Stimulated activated CD4-positive, alpha-beta T cell treated with anti-CD3 and anti-CD28 coated beads, Interleukin-4, amount 100 ng/mL, for 4 hours (primary cell): ENCODE measurements around the gene ACAD10.
"Not testable (repeated sequence)": the region's sequence is repeated elsewhere in the genome, so short reads cannot be mapped to it uniquely, and the experiment has no call there.

ENCODE experiments used
- DNase-seq, 2 experiments: peaks; one replicate each; pipeline ENCODE4 v3.0.0-alpha.2; 2020

The ACAD10 gene

DNA sequence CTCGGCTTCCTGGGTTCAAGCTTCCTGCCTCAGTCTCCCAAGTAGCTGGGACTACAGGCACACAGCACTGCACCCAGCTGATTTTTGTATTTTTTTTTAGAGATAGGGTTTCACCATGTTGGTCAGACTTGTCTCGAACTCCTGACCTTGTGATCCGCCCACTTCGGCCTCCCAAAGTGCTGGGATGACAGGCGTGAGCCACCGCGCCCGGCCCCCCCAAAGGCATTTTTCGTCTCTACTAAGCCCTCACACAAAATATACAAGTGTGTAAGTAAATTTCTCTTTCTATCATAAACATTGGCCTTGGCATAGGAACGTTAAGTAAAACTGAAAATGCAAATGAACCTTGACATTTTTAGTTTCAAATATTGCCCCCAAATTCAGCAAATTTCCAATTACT, 2.1 kb downstream of the ACAD10 start:
- no peak for DNase-seq

DNA sequence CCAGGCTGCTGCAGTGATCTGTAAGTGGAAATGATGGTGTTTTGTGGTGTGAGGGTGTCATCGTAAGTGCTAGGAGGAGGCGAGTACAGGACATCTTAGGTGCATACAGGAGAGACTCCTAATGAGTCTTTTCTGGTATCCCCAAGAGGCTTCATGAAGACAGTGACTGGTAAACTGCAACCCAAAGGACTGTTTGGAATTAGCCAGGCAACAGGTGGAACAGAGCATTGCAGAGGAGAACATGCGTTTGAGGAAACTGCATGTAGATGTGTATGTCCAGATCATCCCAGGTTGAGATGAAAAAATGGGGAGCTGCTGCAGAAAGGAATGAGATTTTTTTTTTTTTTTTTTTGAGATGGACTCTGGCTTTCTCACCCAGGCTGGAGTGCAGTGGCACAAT, 5.4 kb downstream of the ACAD10 start:
- no peak for DNase-seq

DNA sequence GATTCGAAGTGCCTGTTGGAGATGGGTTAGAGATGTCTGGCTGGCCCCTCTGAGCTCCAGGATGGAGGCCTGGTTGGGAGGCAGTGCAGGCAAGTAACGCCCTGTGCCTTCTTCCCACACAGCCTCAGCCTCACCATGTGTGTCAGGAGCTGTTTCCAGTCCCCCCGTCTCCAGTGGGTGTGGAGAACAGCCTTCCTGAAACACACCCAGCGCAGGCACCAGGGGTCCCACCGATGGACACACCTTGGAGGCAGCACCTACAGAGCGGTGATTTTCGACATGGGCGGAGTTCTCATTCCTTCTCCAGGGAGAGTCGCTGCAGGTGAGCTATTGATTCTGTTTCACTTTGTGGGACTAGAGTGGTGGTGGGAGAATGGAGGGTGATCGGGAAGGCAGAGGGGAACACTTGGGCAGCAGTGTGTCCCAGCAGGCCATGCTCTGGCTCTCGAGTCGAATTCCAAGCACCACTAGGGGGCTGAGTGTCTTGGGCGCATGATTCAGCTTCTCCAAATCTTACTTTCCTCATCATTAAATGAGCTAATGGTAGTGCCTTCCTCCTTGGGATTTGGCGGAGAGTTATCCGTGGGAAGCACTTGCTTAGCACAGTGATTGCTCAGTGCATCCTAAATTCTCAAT, 6.8 kb downstream of the ACAD10 start:
- DNase-seq: no peak

DNA sequence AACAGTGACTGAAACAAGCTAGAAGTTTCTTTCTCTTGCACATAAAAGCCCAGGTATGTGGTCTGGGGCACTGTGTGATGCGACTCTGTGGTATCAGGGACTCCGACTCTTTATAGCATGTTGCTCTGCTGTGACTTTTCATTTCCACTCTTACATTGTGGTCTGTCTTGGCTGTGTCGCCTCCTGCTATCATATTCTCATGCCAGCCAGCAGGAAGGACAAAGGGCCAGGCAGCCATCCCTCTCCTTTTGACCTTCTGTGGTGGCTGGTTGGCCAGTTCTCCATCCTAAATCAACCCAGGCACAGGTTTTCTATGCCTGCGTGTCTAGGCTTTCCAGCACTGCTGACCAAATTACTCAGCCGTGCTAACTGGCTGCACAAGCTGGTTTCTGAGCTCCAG, 8.0 kb downstream of the ACAD10 start:
- DNase-seq: no peak

DNA sequence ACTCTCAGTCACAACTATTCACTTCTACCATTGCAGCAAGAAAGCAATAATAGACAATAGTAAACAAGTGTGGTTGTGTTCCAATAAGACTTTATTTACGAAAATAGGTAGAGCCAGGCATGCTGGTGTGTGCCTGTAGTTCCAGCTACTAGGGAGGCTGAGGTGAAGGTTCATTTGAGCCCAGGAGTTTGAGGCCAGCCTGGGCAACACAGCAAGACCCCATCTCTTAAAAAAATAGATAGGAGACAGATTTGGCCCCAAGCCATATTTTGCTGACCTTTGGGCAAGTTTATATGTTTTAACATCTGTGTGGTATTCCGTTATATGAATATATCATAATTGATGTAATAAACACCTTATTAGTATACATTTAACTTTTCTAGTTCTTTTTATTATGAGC, 14.1 kb downstream of the ACAD10 start:
- DNase-seq: no peak

DNA sequence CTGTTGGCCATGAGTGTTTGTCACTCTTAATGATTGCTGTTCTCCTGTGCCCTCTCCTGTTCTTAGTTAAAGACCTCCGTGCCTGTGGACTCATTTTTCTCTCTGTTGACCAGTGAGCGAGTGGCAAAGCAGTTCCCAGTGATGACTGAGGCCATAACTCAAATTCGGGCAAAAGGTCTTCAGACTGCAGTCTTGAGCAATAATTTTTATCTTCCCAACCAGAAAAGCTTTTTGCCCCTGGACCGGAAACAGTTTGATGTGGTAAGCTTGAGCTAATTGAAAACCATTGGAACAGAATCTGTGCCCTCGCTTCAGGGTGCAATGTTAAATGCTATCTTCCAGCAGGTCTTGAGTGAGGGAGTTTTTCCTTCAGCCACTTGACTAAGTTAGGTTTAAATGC, 19.8 kb downstream of the ACAD10 start:
- no peak for DNase-seq

DNA sequence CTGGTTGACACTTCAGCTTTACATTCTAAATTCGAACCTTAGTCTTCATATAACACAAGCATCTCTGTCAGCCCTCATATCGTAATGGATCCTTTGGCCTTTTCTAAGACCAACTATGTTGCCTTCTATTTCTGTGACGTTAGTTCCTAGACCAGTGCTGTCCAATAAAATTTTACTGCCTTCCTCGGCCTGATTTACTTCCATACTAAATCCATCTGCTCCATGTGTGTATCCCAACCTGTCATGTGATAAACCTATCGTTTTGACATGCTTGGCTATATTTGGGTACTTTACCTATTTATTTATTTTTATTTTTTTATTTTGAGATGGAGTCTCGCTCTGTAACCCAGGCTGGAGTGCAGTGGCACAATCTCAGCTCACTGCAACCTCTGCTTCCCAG, 20.3 kb downstream of the ACAD10 start:
- no peak for DNase-seq

DNA sequence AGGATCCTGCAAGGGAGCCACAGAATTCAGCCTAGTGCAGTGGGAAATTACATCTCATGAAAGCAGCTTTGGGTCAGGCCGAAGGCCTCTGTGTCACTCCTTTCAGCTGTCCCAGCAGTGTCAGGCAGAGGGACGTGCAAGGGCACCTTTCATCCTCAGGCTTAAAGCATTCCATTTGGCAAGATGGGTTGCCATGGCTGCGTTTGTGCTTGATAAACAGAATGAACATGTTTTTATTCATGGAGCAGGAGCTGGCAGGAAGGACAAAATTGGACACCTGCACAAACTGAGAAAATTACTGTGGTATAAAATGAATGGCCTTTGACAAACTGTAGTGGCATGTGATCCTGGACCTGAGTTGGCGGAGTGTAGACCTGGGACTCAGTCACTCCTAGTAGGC, 29.4 kb downstream of the ACAD10 start:
- no peak for DNase-seq

DNA sequence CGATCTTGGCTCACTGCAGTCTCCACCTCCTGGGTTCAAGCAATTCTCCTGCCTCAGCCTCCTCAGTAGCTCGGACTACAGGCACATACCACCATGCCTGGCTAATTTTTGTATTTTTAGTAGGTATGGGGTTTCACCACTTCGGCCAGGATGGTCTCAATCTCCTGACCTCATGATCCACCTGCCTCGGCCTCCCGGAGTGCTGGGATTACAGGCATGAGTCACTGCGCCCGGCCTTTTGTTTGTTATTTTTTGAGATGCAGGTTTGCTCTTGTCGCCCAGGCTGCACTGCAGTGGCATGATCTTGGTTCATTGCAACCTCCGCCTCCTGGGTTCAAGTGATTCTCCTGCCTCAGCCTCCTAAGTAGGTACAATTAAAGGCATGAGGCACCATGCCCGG, 33.5 kb downstream of the ACAD10 start:
- DNase-seq: not testable (repeated sequence)

DNA sequence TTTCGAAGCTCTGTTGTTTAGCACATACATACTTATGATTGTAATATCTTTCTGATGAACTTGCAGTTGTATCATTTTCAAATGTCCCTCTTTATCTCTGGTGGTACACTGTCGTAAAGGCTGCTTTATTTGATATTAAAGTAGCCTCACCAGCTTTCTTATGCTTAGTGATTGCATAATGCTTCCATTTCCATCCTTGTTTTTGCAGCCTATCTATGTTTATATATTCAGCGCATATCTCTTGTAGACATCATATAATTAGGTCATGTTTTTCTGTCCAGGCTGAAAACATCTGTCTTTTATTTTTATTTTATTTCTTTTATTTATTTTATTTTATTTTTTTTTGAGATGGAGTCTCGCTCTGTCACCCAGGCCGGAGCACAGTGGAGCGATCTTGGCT, 34.6 kb downstream of the ACAD10 start:
- DNase-seq: no peak

DNA sequence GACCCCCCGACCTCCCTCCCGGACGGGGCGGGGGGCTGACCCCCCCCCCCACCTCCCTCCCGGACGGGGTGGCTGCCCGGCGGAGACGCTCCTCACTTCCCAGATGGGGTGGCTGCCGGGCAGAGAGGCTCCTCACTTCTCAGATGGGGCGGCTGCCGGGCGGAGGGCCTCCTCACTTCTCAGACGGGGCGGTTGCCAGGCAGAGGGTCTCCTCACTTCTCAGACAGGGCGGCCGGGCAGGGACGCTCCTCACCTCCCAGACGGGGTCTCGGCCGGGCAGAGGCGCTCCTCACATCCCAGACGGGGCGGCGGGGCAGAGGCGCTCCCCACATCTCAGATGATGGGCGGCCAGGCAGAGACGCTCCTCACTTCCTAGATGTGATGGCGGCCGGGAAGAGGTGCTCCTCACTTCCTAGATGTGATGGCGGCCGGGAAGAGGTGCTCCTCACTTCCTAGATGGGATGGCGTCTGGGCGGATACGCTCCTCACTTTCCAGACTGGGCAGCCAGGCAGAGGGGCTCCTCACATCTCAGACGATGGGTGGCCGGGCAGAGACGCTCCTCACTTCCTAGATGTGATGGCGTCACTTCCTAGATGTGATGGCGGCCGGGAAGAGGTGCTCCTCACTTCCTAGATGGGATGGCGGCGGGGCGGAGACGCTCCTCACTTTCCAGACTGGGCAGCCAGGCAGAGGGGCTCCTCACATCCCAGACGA, 38.0 kb downstream of the ACAD10 start:
- not testable (repeated sequence) for DNase-seq

DNA sequence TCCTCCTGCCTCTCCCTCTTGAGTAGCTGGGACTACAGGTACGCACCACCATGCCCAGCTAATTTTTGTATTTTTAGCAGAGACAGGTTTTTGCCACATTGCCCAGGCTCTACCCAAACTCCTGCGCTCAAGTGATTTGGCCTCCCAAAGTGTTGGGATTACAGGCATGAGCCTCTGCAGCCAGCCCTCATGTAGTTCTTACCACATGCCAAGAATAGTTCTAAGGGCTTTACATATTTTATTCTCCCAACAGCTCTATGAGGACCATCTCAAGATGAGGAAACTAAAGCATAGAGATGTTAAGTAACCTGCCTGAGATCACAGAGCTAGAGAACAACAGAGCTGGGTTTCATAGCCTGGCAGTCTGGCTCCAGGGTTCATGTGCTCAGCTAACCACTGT, 42.9 kb downstream of the ACAD10 start:
- no peak for DNase-seq

DNA sequence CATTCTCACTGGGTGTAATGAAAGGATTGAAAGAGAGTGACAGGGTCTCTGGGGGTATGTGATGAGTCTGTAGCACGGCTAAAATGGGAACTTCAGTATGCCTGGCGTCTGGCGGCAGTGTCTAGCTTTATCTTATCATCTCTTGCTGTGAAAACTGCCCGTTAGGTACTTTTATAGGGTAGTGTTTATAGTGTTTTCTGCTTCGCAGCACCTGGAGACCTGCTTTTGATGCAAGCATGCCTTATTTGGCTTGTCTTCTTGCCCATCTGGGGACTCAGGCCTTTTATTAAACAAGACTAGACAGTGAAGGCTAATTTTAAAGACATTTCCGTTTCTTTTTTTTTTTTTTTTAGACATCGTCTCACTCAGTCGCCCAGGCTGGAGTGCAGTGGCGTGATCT, 44.6 kb downstream of the ACAD10 start:
- no peak for DNase-seq

DNA sequence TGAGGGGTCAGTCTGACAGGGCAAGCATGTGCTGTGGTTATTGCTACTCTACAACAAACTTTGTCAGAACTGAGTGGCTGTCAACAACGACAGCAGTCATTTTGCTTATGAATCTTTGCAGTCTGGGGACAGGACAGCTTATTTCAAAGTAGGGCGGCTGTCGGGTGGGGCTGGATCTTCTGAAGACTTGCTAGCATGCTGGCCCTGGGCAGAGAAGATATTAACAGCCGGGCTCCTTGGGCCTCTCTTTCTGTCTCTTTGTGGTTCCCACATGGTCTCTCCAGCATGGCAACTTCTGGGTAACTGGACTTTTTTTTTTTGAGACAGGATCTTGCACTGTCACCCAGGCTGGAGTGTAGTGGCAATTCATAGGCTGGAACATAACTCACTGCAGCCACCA, 46.9 kb downstream of the ACAD10 start:
- no peak for DNase-seq

DNA sequence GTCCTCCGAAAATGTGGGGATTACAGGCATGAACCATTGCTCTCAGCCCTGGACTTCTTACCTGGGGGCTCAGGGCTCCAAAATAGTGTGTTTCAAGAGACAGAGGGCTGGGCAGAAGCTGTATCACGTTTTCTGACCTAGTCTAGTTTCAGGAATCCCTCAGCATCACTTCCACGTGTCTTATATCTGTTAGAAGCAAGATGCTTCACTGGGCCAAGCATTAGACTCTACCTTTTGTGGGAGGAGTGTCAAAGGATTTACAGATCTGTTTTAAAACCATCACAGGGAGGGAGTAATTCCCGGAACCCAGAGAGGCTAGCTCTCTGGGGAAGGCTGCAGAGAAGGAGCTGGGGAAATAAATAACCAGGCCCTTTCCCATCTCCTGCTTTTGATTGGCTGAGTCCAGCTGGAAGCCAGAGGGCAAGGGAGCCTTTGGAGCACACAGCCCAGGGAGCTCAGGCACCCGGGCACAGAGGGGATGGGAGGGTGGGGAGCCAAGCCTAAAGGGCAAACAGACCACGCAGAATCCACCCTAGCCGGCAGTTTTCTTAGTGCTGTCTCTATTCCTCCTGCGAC, 47.6 kb downstream of the ACAD10 start:
- no peak for DNase-seq

DNA sequence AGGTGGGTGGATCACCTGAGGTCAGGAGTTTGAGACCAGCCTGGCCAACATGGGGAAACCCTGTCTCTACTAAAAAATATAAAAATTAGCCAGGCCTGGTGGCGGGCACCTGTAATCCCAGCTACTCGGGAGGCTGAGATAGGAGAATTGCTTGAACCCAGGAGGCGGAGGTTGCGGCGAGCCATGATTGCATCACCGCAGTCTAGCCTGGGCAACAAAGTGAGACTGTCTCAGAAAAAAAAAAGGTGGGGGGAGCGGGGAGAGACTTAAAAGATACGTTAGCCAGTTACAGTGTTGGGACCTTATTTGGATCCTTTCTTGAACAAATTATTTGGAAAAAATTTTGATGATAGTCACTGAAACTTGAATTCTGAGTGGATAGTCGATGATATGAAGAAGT, 53.7 kb downstream of the ACAD10 start:
- not testable (repeated sequence) for DNase-seq

DNA sequence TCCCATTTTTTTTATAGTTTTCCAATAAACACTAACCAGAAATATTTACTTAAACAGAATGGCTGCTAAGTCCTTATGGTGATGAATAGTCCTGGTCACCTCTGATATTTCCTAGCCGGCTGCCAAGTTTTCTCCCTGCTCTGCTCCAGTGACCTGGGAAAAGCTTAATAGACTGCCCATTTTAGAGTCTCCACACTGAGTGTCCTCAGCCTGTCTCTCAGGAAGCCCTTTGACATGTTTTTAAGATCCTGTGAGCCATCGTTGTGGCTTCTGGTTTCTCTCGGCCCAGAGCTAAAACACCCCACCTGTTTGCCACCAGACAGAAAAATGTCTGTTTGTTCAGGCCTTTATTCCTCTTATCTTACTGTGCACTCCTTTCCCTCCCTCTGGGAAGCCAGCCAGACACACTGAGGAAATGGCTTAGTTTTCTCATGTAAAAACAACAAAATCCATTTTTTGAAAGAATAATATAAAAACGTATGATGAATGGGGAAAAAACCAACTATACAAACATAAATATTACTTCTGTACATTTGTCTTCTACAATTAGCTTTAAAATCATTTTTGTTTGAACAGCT, 55.5 kb downstream of the ACAD10 start:
- no peak for DNase-seq

DNA sequence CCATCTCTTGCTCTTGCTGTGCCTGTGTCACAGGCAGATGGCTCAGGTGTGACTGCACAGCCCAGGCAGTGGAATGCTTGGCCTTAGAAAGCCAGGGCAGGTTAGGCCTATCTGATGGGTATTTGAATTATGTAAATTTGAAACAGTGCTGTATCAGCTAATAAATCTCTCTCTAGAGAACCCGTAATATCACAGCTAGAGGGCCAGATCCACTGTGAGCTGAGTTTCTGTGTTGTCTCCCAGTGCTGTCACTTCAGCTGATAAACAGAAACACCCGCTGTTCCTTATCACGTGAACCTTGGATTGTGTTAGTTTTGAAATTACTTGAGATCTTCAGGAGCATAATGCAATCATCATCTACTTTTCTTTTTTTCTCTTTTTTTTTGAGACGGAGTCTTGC, 59.4 kb downstream of the ACAD10 start:
- DNase-seq: no peak

DNA sequence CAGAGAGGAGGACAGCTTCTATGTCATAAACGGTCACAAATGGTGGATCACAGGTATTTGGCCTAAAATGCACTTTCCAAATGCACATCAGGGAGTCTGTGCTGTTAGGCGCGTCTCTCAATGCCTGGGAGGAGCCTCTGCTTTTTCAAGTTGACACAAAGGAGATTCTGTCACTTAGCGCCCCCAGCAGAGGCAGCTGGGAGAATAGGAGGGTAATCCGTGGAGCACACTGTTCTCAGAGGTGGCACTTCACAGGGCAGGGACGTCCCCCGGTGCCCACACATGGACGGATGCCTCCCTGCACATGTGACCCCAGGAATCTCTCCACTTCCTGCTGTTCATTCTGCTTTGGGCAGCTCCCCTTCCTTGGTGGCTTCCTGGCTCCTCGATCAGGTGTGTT, 61.5 kb downstream of the ACAD10 start:
- DNase-seq: no peak

DNA sequence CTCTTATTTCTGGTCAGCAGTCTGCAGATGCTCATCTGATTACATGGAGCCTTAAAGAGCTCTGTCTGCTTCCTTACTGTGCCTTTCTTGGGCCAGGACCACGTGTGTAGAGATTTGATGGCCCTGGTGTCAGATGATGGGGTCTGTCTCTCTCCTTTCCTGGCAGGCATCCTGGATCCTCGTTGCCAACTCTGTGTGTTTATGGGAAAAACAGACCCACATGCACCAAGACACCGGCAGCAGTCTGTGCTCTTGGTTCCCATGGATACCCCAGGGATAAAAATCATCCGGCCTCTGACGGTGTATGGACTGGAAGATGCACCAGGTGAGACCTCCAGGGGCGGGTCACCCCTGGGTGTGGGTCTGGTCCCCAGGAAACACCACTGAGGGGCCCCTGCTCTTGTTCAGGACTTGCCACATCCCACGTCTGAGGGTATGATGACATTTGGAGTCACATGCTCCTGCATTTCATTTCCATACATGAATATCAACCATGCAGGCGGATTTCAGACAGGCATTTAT, 62.4 kb downstream of the ACAD10 start:
- no peak for DNase-seq

DNA sequence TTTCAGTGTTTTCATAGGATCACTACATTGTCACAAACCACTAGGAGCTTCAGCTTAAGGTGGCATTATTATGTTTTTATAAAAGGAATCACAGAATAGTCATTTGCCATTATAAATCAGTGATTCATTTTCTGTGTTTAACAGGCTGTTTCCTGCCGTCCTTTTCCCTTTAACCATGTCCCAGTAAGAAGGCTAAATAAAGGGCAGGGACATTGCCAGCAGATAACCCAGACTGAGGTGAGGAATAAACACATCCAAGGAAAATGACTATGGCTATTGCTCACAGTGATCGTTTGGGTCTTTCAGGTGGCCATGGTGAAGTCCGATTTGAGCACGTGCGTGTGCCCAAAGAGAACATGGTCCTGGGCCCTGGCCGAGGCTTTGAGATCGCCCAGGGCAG, 63.0 kb downstream of the ACAD10 start:
- DNase-seq: no peak

DNA sequence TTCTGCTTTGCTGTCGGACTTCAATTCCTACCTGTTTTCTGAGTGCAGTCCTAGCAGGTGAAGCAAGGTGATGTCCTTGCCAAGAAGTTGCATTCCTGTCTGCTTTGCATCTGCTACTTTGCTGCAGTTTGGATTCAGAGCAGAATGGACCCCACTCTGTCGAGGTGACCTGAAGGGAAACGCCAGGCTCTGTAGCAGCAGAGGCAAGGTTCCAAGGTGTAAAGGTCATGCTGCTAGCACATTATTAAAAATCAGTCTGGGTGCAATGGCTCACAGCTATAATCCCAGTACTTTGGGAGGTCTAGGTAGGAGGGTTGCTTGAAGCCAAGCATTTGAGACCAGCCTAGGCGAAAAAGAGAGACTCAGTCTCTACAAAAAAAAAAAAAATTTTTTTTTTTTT, 63.5 kb downstream of the ACAD10 start:
- no peak for DNase-seq

DNA sequence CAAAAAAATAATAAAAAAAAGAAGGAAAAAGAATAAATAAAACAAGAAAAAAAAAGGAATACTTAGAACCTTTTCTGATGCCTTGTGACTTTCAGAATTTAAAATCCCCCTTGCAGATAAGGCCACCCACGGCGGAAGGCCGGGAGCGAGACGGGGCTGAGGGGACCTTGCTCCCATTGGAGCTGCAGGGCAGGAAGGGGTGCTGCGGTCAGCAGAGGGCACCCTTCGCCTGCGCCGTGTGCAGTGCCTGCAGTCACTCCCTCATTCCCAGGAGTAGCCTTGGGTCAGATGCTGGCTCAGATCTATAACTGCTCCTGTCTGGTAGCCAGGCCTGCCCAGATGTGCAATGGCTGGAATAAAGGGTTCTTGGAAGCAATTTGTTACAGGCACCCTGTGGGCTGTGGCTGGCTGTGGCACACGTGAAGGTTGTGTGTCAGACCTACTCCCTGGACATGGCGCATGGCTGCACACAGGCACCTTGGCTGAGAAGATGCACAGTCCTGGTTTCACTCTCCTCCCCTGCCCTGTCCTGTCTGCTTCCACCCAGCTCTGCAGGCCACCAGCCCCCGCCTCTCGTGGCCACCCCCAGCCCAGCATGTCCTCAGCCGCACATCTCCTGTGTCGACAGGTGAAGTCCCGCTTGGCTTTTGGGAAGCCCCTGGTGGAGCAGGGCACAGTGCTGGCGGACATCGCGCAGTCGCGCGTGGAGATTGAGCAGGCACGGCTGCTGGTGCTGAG, 67.5 kb downstream of the ACAD10 start:
- DNase-seq: no peak
